GM10248 (cell line): ENCODE data around the gene TUBGCP6.

Experiments
- CTCF ChIA-PET: fragments of 300-600 bp; sonication (Branson Sonifier 250); formaldehyde crosslinking; extraction: SDS; loops from one replicate; lab custom pipeline; 2021; ENCODE audit warnings: antibody characterized with exemption; lab: Yijun Ruan, JAX
- POLR2A ChIA-PET: fragments of 350-650 bp; sonication (Branson Sonifier 250); formaldehyde crosslinking; extraction: SDS; loops from one replicate; lab custom pipeline; 2020; ENCODE audit warnings: antibody characterized with exemption; lab: Yijun Ruan, JAX
- DNase-seq: peaks from one replicate; pipeline ENCODE4 v3.0.0; 2012; ENCODE audit errors: extremely low spot score
- CTCF ChIP-seq: IDR thresholded peaks from 2 replicates; pipeline ENCODE4 v1.5.1; 2012; ENCODE audit warnings: mild to moderate bottlenecking, low read depth; ENCODE audit errors: extremely low read depth, missing control alignments, control extremely low read depth

The TUBGCP6 gene

DNA sequence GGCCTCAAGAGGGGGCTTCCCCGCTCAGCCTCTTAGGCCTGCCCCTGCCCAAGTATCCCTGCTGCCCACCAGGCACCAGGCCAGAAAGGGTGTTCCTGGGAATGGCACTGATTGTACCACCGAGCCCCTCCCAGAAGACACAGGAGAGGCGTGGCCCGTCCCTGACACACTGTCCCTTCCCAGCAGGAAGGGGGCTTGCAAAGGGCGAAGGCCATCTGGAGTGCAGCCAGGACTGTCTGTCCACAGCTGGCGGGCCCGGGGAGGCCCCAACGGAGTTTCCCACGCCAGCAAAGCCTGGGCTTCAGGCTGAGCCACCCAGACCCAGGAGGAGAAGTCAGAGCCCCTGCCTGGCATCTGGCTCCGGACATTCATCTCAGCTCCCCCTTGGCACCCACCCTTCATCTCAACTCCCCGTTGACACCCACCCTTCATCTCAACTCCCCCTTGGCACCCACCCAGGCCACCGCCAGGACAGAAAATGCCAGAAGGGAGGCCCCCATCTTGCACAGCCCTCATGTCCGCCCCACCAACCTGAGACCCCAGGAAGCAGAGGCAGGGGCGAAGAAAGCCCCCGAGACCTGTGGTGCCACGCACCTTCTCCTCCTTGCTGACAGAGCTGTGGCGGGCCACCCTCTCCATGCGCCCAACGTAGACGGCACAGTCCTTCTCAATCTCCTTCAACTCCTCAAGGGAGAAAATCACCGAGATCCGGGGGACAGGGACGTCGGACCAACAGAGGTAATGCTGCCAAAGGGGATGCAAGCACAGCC is 19.4 kb downstream of the TUBGCP6 start:
- no peak for DNase-seq
- POLR2A ChIA-PET = no interaction called here
- TF ChIP-seq CTCF = no peak
- CTCF ChIA-PET = interaction anchor here (1.1 kb wide), 1 partner anchor 51 kb away, joined by 3 read pairs; no protein-coding TSS in a partner anchor

DNA sequence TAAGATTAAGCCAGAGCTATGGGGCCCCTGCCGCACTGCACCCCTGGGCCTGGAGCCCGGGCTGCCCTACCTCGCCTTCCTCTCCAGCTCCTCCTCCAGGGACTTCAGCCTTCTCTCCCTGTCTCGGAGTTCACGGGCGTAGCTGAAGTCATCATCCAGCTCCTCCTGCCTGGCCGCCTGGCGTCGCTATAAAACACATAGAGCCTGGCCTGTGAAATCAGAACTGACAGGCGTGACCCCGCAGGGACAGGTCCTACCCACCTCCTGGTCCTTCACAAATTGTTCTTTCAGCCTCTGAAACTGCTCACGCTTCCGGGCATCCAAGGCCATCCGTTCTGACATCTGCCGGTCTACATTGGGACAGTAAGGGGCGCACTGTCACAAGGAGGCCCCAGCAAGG is 20.8 kb downstream of the TUBGCP6 start:
- TF ChIP-seq CTCF = no peak
- CTCF ChIA-PET = interaction anchor here (1.5 kb wide), 1 partner anchor 8 kb away, joined by 3 read pairs; no protein-coding TSS in a partner anchor
- no peak for DNase-seq
- POLR2A ChIA-PET = no interaction called here

DNA sequence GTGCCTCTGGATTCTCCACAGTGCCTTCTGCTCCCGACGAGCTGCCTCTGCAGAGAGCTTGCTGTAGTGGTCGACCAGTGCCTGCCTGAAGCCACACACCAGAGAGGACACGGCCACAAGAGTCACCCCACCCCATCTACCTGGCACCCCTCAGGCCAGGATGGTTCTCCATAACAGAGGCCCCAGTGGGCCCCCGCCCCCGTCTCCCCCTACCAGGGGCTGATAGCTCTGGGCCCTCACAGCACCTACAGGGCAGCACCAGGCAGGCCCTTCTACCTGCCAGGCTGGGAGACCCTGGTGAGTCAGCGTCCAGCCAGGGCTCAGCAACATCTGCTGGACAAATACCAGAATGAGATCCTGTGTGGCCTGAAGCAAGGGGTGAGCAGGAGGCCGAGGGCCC is 22.3 kb downstream of the TUBGCP6 start:
- no peak for DNase-seq
- TF ChIP-seq CTCF = no peak
- ChIA-PET POLR2A (no interaction called here), CTCF (interaction anchor here (0.9 to 3.0 kb wide), 5 partner anchors 8 to 74 kb away, joined by 3 to 10 read pairs (median 6); no protein-coding TSS in a partner anchor)

DNA sequence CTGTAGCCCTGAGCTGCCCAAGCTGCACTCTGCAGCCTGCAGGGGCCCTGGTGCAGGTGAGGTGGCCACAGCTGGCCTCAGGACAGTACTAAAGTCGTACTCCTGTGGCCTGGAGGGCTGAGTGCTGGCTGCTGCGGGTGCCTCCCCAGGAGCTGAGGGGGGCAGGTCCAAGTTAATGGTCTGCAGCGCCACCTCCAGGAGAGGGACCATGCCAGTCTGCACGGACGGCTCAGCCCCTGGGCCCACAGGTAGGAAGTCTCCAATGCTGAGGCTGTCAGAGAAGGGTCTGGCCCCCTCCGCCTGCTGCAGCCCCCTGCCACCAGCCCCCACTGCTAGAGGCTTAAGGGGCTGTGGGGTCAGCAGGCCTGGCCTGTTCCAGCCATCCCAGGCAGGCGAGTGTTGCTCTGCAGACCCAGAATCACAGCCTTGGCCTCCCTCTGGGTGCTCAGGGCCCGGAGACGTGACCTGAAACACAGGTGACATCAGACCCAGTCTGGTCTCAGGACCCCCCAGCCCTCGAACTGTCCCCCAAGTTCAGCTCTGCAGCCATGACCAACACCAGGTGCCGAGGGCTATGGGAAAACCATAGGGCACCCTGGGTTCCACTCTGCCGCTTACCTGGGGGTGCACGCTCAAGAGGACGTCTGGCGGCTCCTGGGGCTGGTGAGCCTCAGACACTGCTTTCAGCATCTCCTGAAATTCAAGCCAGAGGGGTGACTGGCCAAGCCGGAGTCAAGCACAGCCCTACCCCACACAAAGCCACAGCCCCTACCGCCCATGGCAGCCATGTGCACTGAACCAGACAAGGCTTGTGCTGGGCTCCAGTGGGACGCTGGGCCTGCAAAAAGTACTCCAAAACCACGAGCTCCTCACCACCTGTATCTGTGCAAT is 23.2 kb downstream of the TUBGCP6 start:
- CTCF ChIA-PET = interaction anchor here (0.9 to 3.0 kb wide), 7 partner anchors 7 to 73 kb away, joined by 3 to 10 read pairs (median 6); no protein-coding TSS in a partner anchor
- no peak for TF ChIP-seq CTCF
- POLR2A ChIA-PET = no interaction called here
- DNase-seq = no peak

DNA sequence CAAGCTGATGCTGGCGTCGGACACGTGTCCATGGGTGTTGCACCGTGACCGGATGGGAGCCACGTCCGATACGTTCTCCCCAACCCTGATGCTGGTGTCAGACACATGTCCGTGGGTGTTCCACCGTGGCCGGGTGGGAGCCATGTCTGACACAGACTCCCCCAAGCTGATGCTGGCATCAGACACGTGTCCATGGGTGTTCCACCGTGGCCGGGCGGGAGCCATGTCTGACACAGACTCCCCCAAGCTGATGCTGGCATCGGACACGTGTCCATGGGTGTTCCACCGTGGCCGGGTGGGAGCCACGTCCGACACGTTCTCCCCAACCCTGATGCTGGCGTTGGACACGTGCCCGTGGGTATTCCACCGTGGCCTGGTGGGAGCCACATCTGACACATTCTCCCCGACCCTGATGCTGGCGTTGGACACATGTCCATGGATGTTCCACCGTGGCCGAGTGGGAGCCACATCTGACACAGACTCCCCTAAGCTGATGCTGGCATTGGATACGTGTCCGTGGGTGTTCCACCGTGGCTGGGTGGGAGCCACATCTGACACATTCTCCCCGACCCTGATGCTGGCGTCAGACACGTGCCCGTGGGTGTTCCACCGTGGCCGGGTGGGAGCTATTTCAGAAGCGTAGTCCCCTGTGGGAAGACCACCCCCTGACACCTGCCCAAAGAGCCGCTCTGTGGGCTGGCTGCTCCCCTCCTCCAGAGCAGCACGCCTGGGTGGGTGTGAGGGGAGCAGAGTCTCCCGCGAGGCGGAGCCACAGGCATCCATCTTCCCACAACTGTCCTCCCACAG is 24.0 kb downstream of the TUBGCP6 start:
- DNase-seq = no peak
- no peak for TF ChIP-seq CTCF
- ChIA-PET CTCF (interaction anchor here (1.0 to 3.0 kb wide), 6 partner anchors 9 to 72 kb away, joined by 3 to 10 read pairs (median 6); no protein-coding TSS in a partner anchor), POLR2A (no interaction called here)
